HL-60/S4 (cell line): ENCODE data around the gene MITF.
"Not testable (repeated sequence)": the region's sequence is repeated elsewhere in the genome, so short reads cannot be mapped to it uniquely, and the experiment has no call there.

Source experiments
- in situ Hi-C: fragments of 300-500 bp; cut with MboI; formaldehyde crosslinking; loops from 2 replicates; pipeline ENCODE4 v1.14.3; 2022; ENCODE audit warnings: low sequenced_read_pairs

MITF gene

DNA sequence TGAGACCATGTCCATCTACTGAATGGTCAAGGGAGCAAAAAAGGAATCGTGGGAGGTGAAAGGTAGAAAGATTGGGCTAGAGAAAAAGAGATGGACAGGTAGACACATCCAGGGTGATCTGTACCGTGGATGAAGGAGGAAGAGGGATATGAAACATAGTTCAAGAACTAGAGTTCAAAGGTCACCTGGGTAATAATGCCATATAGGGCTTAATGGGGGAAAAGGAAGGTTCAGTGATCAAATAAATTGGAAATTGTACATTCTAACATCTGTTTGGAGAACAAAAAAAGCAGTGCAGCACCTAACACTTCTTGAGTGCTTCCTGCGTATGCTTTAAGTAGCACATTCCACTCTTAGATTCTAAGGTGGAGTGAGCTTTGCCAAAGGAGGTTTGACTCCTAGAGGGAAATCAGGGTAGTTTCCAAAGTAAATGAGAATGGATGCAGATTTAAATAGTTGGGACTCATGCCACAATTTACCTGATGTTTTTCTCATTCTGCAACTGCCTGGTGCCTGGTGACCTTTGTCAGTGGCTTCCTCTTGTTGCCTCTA lies 46.6 kb downstream of the MITF start:
- in situ Hi-C loops: no loop called here

- in situ Hi-C loops: no loop called here
Observed at GRCh38 chr3:69786854-69787253, 47.6 kb downstream of the MITF start.

- in situ Hi-C loops: no loop called here
Observed at GRCh38 chr3:69787436-69788168, 48.3 kb downstream of the MITF start.

- in situ Hi-C loops: no loop called here
Observed at GRCh38 chr3:69791106-69791505, 51.8 kb downstream of the MITF start.

GRCh38 chr3:69791919-69792399 lies 52.7 kb downstream of the MITF start:
- in situ Hi-C loops: no loop called here

DNA sequence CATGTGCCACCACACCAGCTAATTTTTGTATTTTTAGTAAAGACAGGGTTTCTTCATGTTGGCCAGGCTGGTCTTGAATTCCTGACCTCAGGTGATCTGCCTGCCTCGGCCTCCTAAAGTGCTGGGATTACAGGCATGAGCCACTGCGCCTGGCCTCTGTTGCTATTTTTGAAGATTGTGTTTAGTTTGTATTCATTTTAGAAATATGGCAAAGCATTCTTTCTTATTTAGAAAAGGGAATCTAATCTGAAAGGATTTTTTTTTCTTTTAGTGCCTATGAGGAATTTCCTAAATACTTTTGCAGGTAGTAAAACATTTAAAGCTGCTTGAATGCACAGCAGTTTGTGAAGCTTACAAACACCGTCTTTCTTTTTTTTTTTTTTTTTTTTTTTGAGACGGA lies 56.9 kb downstream of the MITF start:
- in situ Hi-C loops: not testable (repeated sequence)

DNA sequence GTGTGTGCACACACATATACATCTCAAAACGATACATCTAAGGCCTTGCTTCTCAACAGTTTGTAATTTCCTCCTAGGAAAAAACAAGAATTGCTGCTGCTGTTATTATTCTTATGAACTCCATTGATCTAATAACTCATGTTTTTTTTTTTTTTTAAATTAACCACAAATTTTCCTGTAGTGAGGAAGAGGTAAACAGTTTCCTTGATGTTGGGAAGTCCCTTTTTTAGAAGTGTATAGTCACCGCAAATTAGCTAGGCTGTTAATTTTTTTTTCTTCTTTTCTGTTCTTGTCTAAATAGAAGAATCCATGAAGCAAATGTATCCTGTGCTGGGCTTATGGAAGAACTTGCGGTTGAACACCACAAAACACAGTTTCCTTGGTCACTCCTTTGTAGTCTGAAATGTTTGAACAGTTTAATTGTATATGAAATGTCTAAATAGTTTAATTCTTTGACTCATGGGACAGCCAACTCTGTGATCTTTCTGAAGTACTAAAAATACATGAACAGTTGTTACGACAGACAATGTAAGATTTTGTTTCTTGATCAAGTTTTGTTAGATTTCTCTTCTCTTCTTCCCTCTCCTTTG lies 64.5 kb downstream of the MITF start:
- in situ Hi-C loops: no loop called here

GRCh38 chr3:69805491-69805890 lies 66.2 kb downstream of the MITF start:
- in situ Hi-C loops: no loop called here

GRCh38 chr3:69806735-69807438 lies 67.6 kb downstream of the MITF start:
- in situ Hi-C loops: no loop called here

DNA sequence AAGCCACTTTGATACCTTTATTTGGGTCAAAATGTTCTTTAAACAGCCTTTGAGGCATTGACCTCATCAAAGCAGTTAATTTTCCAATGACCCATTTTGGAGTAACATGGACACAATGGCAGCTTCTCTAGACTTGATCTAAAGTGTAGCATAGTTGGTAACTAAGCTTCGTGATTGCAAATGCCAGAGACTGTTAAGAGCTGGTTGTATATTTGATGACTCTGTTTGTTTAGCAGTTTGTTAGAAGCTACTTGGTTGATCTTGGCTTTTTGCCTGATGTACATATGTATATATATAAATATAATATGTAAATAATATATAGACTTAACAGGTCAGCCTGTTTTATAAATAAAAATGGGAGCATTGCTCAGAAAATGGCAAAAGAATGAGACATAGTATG lies 68.4 kb downstream of the MITF start:
- in situ Hi-C loops: no loop called here

- in situ Hi-C loops: no loop called here
Observed at GRCh38 chr3:69809076-69809835, 70.0 kb downstream of the MITF start.

GRCh38 chr3:69811452-69812401 lies 72.5 kb downstream of the MITF start:
- in situ Hi-C loops: no loop called here

DNA sequence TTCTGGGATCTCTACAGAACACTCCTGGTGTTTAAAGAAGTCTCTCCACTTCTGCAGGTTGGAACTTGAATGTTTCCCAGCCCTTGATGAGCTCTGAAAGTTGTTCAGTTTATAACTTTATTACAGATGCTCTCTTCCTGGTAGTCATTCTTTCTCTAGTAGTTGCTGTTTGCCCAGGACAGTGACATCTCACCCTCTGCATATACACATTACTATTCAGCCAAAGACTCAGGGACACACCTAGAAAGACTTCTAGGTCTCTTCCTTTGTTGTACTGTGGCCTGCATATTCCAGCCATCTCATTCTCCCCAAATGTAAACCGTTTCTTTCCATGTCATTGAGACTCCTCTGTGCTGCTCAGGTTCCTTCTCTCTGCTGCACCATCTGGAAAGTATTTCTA lies 76.7 kb downstream of the MITF start:
- in situ Hi-C loops: no loop called here

DNA sequence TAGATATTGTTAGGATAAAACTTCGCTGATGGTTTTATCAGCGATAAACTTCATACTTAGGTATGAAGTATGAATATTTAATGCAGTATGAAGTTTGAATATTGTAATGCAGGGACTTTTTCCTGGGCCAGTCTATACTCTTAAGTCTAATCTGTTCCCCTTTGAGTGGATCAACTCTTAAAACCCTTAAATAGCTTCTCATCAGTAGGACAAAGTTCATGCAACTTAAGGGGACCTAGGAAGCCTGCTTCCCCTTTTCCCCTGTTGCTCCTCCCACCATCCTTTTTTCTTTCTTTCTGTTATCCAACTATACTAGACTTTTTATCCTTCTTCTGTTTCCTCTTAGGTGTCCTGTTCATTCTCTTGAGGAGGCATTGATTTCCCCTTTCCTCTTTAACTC lies 78.7 kb downstream of the MITF start:
- in situ Hi-C loops: no loop called here

DNA sequence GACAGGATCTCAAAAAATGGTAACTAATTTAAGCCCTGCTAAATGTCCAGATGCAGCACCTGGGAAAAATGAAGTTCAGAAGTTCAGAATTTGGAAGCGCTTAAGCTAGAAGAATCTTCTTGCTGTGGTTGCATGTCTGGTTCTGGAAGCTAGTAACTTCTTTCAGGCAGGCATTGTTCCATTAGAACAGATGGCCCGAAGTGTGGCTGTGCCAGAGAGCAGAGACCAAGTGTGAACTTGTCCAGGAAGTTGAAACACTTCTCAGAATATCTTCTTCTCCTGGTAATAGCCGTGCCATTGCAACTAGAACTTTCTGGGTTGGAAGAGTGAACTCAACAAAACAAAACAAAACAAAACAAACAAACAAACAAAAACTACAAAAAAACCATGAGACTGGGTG lies 80.0 kb downstream of the MITF start:
- in situ Hi-C loops: no loop called here

DNA sequence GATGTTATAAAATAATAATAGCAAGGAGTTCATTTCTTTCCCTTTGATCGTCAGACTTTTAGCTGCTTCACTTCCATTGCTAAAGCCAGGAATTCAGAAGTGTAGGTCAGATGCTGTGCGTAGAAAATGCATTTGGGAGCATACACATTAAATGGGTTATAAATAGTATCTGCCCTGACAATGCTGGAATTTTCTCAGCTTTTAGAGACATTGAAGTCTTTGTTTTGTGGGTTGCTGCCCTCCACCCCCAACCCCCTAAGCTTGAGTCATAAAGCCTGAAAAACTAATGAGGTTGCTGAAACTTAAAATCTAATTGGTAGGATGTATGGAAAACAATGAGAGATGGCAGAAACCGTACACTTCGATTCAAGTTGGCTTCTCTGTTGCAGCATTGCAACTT lies 81.9 kb downstream of the MITF start:
- in situ Hi-C loops: no loop called here

GRCh38 chr3:69823743-69824142 lies 84.5 kb downstream of the MITF start:
- in situ Hi-C loops: no loop called here

DNA sequence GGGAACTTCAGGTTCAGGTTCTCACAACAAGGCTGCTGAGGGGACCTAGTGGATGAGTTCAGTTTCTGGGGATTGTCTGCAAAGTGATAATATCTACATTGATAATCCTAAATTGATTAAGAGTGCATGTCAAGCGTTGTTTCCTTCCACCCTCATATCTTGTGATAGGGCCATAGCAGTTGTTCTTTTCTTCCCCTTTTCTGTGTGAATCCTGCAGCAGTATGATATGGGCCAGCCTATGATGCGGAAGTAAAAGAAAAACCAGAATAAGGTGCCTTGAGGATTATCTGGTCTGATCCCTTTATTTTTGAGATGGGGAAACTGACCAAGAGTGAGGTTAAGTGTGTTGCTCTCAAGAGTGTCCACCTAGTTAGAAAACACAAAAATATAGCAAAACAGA lies 86.2 kb downstream of the MITF start:
- in situ Hi-C loops: no loop called here

DNA sequence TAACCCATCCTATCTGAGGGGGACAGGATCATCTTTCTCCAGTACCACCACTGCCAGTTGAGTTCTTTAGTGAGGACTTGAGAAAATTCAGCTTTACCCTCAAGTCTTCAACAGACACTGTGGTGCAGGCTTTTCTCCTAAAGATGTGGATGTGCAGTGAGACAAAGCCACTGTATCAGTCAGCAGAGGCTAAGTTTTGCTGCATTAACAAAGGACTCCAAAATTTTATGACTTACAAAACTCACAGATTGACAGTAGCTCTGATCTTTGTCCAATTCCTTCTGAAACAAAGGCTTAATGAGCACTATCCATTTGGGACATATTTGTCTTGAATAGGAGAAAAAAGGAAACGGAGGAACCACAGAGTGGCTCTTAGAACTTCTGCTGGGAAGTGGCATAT lies 87.9 kb downstream of the MITF start:
- in situ Hi-C loops: no loop called here

- in situ Hi-C loops: no loop called here
Observed at GRCh38 chr3:69828817-69829216, 89.6 kb downstream of the MITF start.
